ENCODE measurements around the gene PLCL2. TPM values are rescaled to one million over a fixed set of nuclear protein-coding genes. Genes with fewer than 3 reads are reported as not detected.

The PLCL2 gene
- total RNA-seq, 4 donors from 2014 or later = 4.1 to 9.1 (median 6.7) TPM

DNA sequence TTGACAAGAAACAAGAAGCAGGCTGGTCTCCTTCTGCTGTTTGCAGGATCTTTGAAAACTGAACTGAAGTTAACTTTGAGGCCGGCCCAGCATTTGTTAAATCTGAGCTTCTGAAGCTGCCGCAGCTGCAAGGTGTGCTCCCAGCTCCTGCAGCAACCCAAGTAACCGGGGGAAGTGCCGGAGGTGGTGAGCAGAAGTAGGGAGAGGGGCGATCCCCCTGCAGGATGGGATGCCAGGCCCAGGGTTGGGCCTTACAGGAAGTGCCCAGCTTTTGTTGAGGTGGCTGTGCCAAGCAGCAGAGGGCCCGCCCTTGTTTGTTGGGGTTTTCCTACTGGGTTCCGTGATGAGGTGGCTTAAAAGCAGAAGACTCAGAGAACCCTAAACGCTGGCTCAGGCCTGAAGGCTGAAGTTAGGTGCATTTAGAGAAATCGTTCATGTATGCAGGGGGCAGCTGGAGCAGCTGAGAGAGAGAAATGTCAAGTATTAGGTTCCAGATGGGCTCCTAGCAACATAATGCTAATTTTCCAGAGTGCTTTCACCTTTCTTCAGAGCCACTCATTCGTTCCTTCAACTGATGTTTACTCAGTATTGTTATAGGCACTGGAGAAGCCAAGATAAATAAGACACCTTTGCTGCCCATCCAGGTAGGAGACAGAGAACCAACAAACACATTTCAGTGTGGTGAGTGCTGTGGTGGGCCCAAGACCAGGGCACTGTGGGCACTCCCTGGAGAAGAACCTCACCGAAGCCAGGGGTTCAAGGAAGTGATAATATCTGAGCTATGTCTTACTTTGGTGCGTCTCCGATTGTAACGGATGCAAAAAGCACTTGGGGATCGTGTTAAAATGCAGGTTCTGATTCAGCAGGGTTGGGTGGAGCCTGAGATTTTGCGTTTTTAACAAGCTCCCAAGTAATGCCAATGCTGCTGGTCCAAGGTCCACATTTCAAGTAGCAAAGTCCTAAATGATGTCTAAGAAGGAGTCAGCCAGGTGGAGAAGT, 42.2 kb upstream of the PLCL2 start:
- intact Hi-C loops (cut with DNase I) = no loop called here
- Histone ChIP-seq H3K4me1 (peaks cover 0 to 10% (median 5%) of the 10 kb centered on the region in 4 donors), H3K9me3 (no peaks in the 10 kb centered on the region), H3K27me3 (no peaks in the 10 kb centered on the region), H3K27ac (replicated peaks in 1 of 4) (peak overlapping the region in 3 of 4 donors; percentile 31 to 46 (median 31)), H3K4me3 (no peak overlapping the region), H3K36me3 (no peaks in the 10 kb centered on the region)
- no peak for DNase-seq (ENCODE audit: extremely low spot score)
- 73% methylated on average over 14 of the region's 16 CpGs for WGBS
- TF ChIP-seq, protein P1, sequence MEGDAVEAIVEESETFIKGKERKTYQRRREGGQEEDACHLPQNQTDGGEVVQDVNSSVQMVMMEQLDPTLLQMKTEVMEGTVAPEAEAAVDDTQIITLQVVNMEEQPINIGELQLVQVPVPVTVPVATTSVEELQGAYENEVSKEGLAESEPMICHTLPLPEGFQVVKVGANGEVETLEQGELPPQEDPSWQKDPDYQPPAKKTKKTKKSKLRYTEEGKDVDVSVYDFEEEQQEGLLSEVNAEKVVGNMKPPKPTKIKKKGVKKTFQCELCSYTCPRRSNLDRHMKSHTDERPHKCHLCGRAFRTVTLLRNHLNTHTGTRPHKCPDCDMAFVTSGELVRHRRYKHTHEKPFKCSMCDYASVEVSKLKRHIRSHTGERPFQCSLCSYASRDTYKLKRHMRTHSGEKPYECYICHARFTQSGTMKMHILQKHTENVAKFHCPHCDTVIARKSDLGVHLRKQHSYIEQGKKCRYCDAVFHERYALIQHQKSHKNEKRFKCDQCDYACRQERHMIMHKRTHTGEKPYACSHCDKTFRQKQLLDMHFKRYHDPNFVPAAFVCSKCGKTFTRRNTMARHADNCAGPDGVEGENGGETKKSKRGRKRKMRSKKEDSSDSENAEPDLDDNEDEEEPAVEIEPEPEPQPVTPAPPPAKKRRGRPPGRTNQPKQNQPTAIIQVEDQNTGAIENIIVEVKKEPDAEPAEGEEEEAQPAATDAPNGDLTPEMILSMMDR (IDR thresholded peaks at IDR 0.05) = no peak
- TF ChIP-seq POLR2AphosphoS5 (IDR thresholded peaks at IDR 0.05) (no peak), EP300 (IDR thresholded peaks at IDR 0.05) (no peak), POLR2A (IDR thresholded peaks at IDR 0.05; ENCODE audit: low read depth) (no peak)

DNA sequence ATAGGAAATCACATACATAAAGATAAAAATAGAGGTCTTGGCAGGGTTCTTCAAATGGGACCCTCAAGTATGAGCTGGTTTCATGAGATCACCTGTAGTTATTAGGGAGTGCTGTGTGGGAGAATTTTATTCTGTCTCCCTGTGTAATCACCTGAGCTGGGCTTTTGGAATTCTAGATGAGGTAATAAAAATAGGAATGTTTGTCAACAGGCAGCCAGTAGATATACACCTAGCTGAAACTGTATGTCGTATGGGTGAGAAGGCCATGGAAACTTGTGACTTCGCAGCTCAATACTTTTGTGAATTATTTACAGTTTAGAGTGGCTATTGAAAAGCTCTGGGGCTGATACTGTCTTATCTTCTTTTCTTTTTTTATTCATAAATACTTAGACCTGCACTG, 40.5 kb upstream of the PLCL2 start:
- no peaks in the 10 kb centered on the region for H3K36me3 ChIP-seq
- no peak for TF ChIP-seq EP300 (IDR thresholded peaks at IDR 0.05)
- no peak for TF ChIP-seq POLR2AphosphoS5 (IDR thresholded peaks at IDR 0.05)
- no peak for TF ChIP-seq POLR2A (IDR thresholded peaks at IDR 0.05; ENCODE audit: low read depth)
- TF ChIP-seq, protein P1 (IDR thresholded peaks at IDR 0.05) = no peak
- 95% methylated on average over 2 of the region's 2 CpGs for WGBS
- peaks cover 0 to 5% (median 3%) of the 10 kb centered on the region in 4 donors for H3K4me1 ChIP-seq
- H3K4me3 ChIP-seq = no peak overlapping the region
- DNase-seq (ENCODE audit: extremely low spot score) = no peak
- no peak overlapping the region for H3K27ac ChIP-seq (replicated peaks in 1 of 4)
- H3K9me3 ChIP-seq = no peaks in the 10 kb centered on the region
- intact Hi-C loops (cut with DNase I) = no loop called here
- no peaks in the 10 kb centered on the region for H3K27me3 ChIP-seq

DNA sequence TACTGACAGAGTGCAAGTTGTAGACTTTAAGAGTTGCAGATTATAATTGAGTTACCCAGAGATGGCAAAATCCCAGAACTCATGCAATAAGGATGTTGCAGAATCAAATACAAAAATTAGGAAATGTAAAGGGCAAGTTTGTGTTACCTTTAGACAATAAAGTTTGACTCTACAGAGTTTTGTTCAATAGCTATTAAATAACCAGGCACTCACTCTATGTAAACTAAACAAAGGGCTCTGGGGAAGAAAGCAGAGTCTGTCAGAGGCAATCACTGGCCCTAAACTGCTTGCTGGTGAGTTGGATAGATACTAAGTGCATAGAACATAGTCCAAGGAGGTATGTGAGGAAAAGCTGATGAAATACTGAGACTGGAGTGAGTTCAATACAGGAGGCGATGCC, 40.0 kb upstream of the PLCL2 start:
- no peaks in the 10 kb centered on the region for H3K36me3 ChIP-seq
- intact Hi-C loops (cut with DNase I) = no loop called here

DNA sequence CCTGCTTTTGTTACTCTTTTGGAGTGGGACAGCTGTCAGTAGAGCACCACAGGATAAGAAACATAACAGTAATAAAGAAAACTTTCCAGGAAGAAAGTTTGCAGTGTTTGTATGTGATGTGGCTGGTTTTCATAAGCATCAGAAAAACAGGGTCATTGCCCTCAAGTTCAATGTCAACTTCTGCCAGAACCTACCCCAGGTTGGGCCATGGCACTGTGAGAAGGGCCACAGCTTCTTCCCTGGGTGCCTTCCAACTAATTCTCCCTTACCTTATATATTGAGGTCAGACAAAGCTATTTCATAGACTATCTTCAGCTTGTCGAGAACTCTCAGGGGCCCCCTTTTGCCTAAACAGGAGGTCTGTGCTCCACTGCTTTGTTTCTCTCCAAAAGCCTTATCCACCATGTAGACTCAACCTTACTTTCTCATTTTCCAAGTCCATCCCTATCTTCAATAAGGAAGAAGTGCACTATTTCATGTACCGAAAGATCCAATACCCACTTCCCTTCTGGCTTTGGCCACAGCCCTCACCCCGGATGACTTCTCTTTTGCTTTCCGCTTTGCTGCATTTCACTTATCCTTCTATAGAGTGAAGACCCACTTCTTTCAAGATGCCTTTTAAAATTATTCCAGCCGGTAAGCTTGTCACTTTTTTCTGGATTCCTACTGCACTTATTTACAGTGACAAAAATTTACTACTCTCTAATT, 38.2 kb upstream of the PLCL2 start:
- no peak overlapping the region for H3K27ac ChIP-seq (replicated peaks in 1 of 4)
- no peaks in the 10 kb centered on the region for H3K9me3 ChIP-seq
- DNase-seq (ENCODE audit: extremely low spot score) = no peak
- TF ChIP-seq, protein P1 (IDR thresholded peaks at IDR 0.05) = no peak
- TF ChIP-seq POLR2A (IDR thresholded peaks at IDR 0.05; ENCODE audit: low read depth) (no peak), EP300 (IDR thresholded peaks at IDR 0.05) (no peak), POLR2AphosphoS5 (IDR thresholded peaks at IDR 0.05) (no peak)
- H3K4me1 ChIP-seq = peaks cover 0 to 14% (median 2%) of the 10 kb centered on the region in 4 donors
- intact Hi-C loops (cut with DNase I) = no loop called here
- H3K4me3 ChIP-seq = no peak overlapping the region
- H3K36me3 ChIP-seq = no peaks in the 10 kb centered on the region
- WGBS = 83% methylated on average over 5 of the region's 5 CpGs
- H3K27me3 ChIP-seq = no peaks in the 10 kb centered on the region

More for the DNA sequence above, 40.0 kb upstream of the PLCL2 start:
- Histone ChIP-seq H3K4me1 (peaks cover 0 to 10% (median 2%) of the 10 kb centered on the region in 4 donors), H3K9me3 (no peaks in the 10 kb centered on the region), H3K27ac (replicated peaks in 1 of 4) (no peak overlapping the region), H3K27me3 (no peaks in the 10 kb centered on the region), H3K4me3 (no peak overlapping the region)
- DNase-seq (ENCODE audit: extremely low spot score) = no peak
- TF ChIP-seq POLR2A (IDR thresholded peaks at IDR 0.05; ENCODE audit: low read depth) (no peak), POLR2AphosphoS5 (IDR thresholded peaks at IDR 0.05) (no peak), EP300 (IDR thresholded peaks at IDR 0.05) (no peak)
- TF ChIP-seq, protein P1 (IDR thresholded peaks at IDR 0.05) = no peak
- 100% methylated on average over 1 of the region's 1 CpG for WGBS

All from esophagus muscularis mucosa (tissue), 4 donors.